Endometrial microvascular endothelial cells (primary cell): ENCODE measurements around the gene LRG1. TPM values are rescaled to one million over a fixed set of nuclear protein-coding genes. Genes with fewer than 3 reads are reported as not detected.

Experiments
- in situ Hi-C: cut with HindIII; loops from 2 replicates; pipeline ENCODE4 v1.10.0; 2017; ENCODE audit warnings: low sequenced_read_pairs, low pct_unique_long_range_greater_than_20kb; ENCODE audit errors: inconsistent ontology term
- total RNA-seq: library from RNA; depleted of rRNA; stranded (reverse); fragments of >200 nt; gene quantifications from one replicate; pipeline ENCODE4 v1.2.3, GENCODE V29; 2015; ENCODE audit errors: inconsistent ontology term

The LRG1 gene
- total RNA-seq, 1 donor from 2014 or later = 0.28 TPM

- in situ Hi-C loops = no loop called here
Measured at GRCh38 chr19:4516939-4517300, 22.9 kb downstream of the LRG1 start.

- in situ Hi-C loops = no loop called here
Measured at GRCh38 chr19:4516199-4516938, 23.5 kb downstream of the LRG1 start.

- in situ Hi-C loops = no loop called here
Measured at GRCh38 chr19:4515732-4516131, 24.1 kb downstream of the LRG1 start.

- in situ Hi-C loops = no loop called here
Measured at GRCh38 chr19:4513248-4513647, 26.6 kb downstream of the LRG1 start.

GRCh38 chr19:4512070-4512469 lies 27.8 kb downstream of the LRG1 start:
- in situ Hi-C loops = no loop called here

- in situ Hi-C loops = no loop called here
Measured at GRCh38 chr19:4511300-4512054, 28.4 kb downstream of the LRG1 start.

- in situ Hi-C loops = no loop called here
Measured at GRCh38 chr19:4510435-4511255, 29.2 kb downstream of the LRG1 start.

GRCh38 chr19:4508698-4509097 lies 31.1 kb downstream of the LRG1 start:
- in situ Hi-C loops = no loop called here

- in situ Hi-C loops = no loop called here
Measured at GRCh38 chr19:4507804-4508203, 32.0 kb downstream of the LRG1 start.

- in situ Hi-C loops = no loop called here
Measured at GRCh38 chr19:4507150-4507452, 32.7 kb downstream of the LRG1 start.

GRCh38 chr19:4506449-4507149 lies 33.2 kb downstream of the LRG1 start:
- in situ Hi-C loops = no loop called here

GRCh38 chr19:4505570-4506448 lies 34.0 kb downstream of the LRG1 start:
- in situ Hi-C loops = no loop called here

- in situ Hi-C loops = no loop called here
Measured at GRCh38 chr19:4504891-4505569, 34.8 kb downstream of the LRG1 start.

- in situ Hi-C loops = no loop called here
Measured at GRCh38 chr19:4504297-4504701, 35.5 kb downstream of the LRG1 start.

- in situ Hi-C loops = no loop called here
Measured at GRCh38 chr19:4503825-4504170, 36.0 kb downstream of the LRG1 start.

- in situ Hi-C loops = no loop called here
Measured at GRCh38 chr19:4503132-4503824, 36.6 kb downstream of the LRG1 start.
